Right cardiac atrium (tissue), 5 donors: ENCODE results near the gene BOK. TPM values are rescaled to one million over a fixed set of nuclear protein-coding genes. Genes with fewer than 3 reads are reported as not detected.
A peak's percentile ranks its signal among the peaks of the same experiment; 100 is the strongest.

Experiments used
- ATAC-seq, 2 donors: fragments of 200-7000 bp; cut with Tn5 transposase; one replicate each; pipeline versions ENCODE4 v1.8.0 to v1.9.1; 2020; ENCODE audit warnings: moderate library complexity in 2 of 2, mild to moderate bottlenecking in 1 of 2
- DNase-seq, 3 donors: peaks; one replicate each; pipeline ENCODE4 v3.0.0-alpha.2; 2020
- H3K27ac ChIP-seq: one replicate; pipeline ENCODE4 v1.5.1; 2013; ENCODE audit warnings: mild to moderate bottlenecking, low read length, control low read depth, moderate library complexity
- H3K27me3 ChIP-seq: one replicate; pipeline ENCODE4 v1.6.1; 2013; ENCODE audit not compliant: control insufficient read depth, insufficient read depth
- H3K4me1 ChIP-seq: one replicate; pipeline ENCODE4 v1.6.1; 2013; ENCODE audit warnings: low read length; ENCODE audit not compliant: control insufficient read depth, insufficient read depth
- H3K4me3 ChIP-seq: one replicate; pipeline ENCODE4 v1.5.1; 2013; ENCODE audit warnings: low read length, control low read depth
- H3K9me3 ChIP-seq: one replicate; pipeline ENCODE4 v1.6.1; 2013; ENCODE audit warnings: low read length; ENCODE audit not compliant: control insufficient read depth
- WGBS: extraction: QIAGEN DNeasy Blood & Tissue Kit; methylation state at CpG from one replicate; pipeline ENCODE4 v1.1.7; 2013; 5-methylcytosine and 5-hydroxymethylcytosine counted together
- intact Hi-C, 4 donors: fragments of 100-400 bp; cut with DNase I; formaldehyde crosslinking; loops; one replicate each; pipeline versions ENCODE4 v1.11.0 to v1.14.0; 2022 to 2023
- polyA plus RNA-seq: library from polyadenylated mRNA; stranded (reverse); fragments of 200-250 nt; gene quantifications from one replicate; pipeline ENCODE4 v1.2.3, GENCODE V29; 2013
- total RNA-seq, 4 donors: library from RNA; stranded (reverse); fragmentation: NEBNext Ultra II Directional; extraction: Animal tissue kit (Norgen Biotek cat#: 25700); gene quantifications; one replicate each; pipeline ENCODE4 v1.2.1, GENCODE V29; 2021
- donor health status: healthy with polysubstance abuse.
- donor health status: DM: no; HTN: yes; CAD: no.
- donor health status: DM: no; HTN: no; CAD: no.
- donor health status: DM: no; HTN: yes; CAD: no; lungs with severe emphysema.
- donor health status: DM: yes; HTN: yes; CAD: no.

The BOK gene
- total and polyA plus RNA-seq, 5 donors = 2.8 to 15.0 (median 3.5) TPM

GRCh38 chr2:241617431-241618154, 59.0 kb downstream of the BOK start:
- WGBS = 41% methylated on average over 15 of the region's 15 CpGs
- Histone ChIP-seq H3K27me3 (no peaks in the 10 kb centered on the region), H3K9me3 (no peaks in the 10 kb centered on the region), H3K4me3 (peak overlapping the region; percentile 54), H3K27ac (peak overlapping the region; percentile 87), H3K4me1 (peaks cover 10% of the 10 kb centered on the region)
- peak; percentile 63 to 83 (median 71) for DNase-seq
- intact Hi-C loops = no loop called here
- ATAC-seq = peak; percentile 40 to 80

- H3K4me3 ChIP-seq = no peak overlapping the region
- DNase-seq = no peak
- no peaks in the 10 kb centered on the region for H3K9me3 ChIP-seq
- no peak overlapping the region for H3K27ac ChIP-seq
- intact Hi-C loops = no loop called here
- peaks cover 10% of the 10 kb centered on the region for H3K4me1 ChIP-seq
- no peak for ATAC-seq
- no peaks in the 10 kb centered on the region for H3K27me3 ChIP-seq
- 71% methylated on average over 5 of the region's 5 CpGs for WGBS
Measured at GRCh38 chr2:241618296-241618805, 59.8 kb downstream of the BOK start.

GRCh38 chr2:241618829-241619228, 60.3 kb downstream of the BOK start:
- intact Hi-C loops = no loop called here
- H3K27me3 ChIP-seq = no peaks in the 10 kb centered on the region
- no peak overlapping the region for H3K27ac ChIP-seq
- no peak for ATAC-seq
- DNase-seq = no peak
- peaks cover 10% of the 10 kb centered on the region for H3K4me1 ChIP-seq
- no peak overlapping the region for H3K4me3 ChIP-seq
- H3K9me3 ChIP-seq = no peaks in the 10 kb centered on the region
- WGBS = 75% methylated on average over 11 of the region's 11 CpGs

GRCh38 chr2:241619597-241620418, 61.3 kb downstream of the BOK start:
- DNase-seq = peak in 1 of 3 donors; percentile 12
- H3K9me3 ChIP-seq = no peaks in the 10 kb centered on the region
- intact Hi-C loops = no loop called here
- ATAC-seq = no peak
- no peak overlapping the region for H3K4me3 ChIP-seq
- H3K27ac ChIP-seq = no peak overlapping the region
- WGBS = 95% methylated on average over 20 of the region's 20 CpGs
- H3K4me1 ChIP-seq = peaks cover 10% of the 10 kb centered on the region
- no peaks in the 10 kb centered on the region for H3K27me3 ChIP-seq

GRCh38 chr2:241620419-241620769, 61.8 kb downstream of the BOK start:
- Histone ChIP-seq H3K27ac (no peak overlapping the region), H3K9me3 (no peaks in the 10 kb centered on the region), H3K27me3 (no peaks in the 10 kb centered on the region), H3K4me3 (no peak overlapping the region), H3K4me1 (peaks cover 10% of the 10 kb centered on the region)
- DNase-seq (peak in 1 of 3 donors; percentile 25), ATAC-seq (no peak)
- WGBS = 93% methylated on average over 6 of the region's 6 CpGs
- intact Hi-C loops = no loop called here

Other genes starting within 250 kb of the BOK start
- gene HDLBP, start 243.1 kb upstream of the BOK start, total RNA-seq = 100 to 1,000 TPM; 368 to 394 (median 376) TPM
- gene HDLBP, start 243.1 kb upstream of the BOK start, polyA plus RNA-seq = 265 TPM
- 100 to 1,000 TPM; 232 to 335 (median 247) TPM for gene SEPTIN2, start 242.8 kb upstream of the BOK start, total RNA-seq
- 153 TPM for gene SEPTIN2, start 242.8 kb upstream of the BOK start, polyA plus RNA-seq
- 10 to 100 TPM; 22.6 to 28.4 (median 24.5) TPM for gene FARP2, start 202.5 kb upstream of the BOK start, total RNA-seq
- 6.1 TPM for gene FARP2, start 202.5 kb upstream of the BOK start, polyA plus RNA-seq
- 100 to 1,000 TPM in 1 of 4 donors, 10 to 100 TPM in 3; 84.7 to 112 (median 95.3) TPM for gene STK25, start 50.2 kb upstream of the BOK start, total RNA-seq
- gene STK25, start 50.2 kb upstream of the BOK start, polyA plus RNA-seq = 116 TPM
- gene THAP4, start 78.4 kb downstream of the BOK start, total RNA-seq = 100 to 1,000 TPM in 1 of 4 donors, 10 to 100 TPM in 3; 74.2 to 103 (median 90.3) TPM
- gene THAP4, start 78.4 kb downstream of the BOK start, polyA plus RNA-seq = 126 TPM
- gene ATG4B, start 78.9 kb downstream of the BOK start, total RNA-seq = 10 to 100 TPM; 46.5 to 53.8 (median 47.5) TPM
- gene ATG4B, start 78.9 kb downstream of the BOK start, polyA plus RNA-seq = 40.3 TPM
- 10 to 100 TPM in 1 of 4 donors, 1 to 10 TPM in 3; 7.3 to 11.4 (median 9.1) TPM for gene DTYMK, start 128.1 kb downstream of the BOK start, total RNA-seq
- 10.9 TPM for gene DTYMK, start 128.1 kb downstream of the BOK start, polyA plus RNA-seq
- 10 to 100 TPM; 20.8 to 21.7 (median 21.0) TPM for gene ING5, start 143.3 kb downstream of the BOK start, total RNA-seq
- 25.6 TPM for gene ING5, start 143.3 kb downstream of the BOK start, polyA plus RNA-seq
- 10 to 100 TPM; 16.1 to 22.3 (median 18.3) TPM for gene D2HGDH, start 175.9 kb downstream of the BOK start, total RNA-seq
- gene D2HGDH, start 175.9 kb downstream of the BOK start, polyA plus RNA-seq = 16.0 TPM
- under 1 TPM in 2 of 4 donors, not detected in 2; 0.23 to 0.29 TPM for gene GAL3ST2, start 218.1 kb downstream of the BOK start, total RNA-seq
- 0.09 TPM for gene GAL3ST2, start 218.1 kb downstream of the BOK start, polyA plus RNA-seq